Activated CD4-positive, alpha-beta T cell treated with anti-CD3 and anti-CD28 coated beads, Interleukin-2, amount 50 U/mL, for 24 hours (primary cell): ENCODE data around the gene CYP4F12.

Experiments used
- DNase-seq, 2 donors: peaks; one replicate each; pipeline ENCODE4 v3.0.0-alpha.2; 2020; ENCODE audit warnings: low read depth in 1 of 2, low spot score in 1 of 2

Gene CYP4F12

GRCh38 chr19:15672580-15673175 is at the start of gene CYP4F12:
CYP4F12 (plus strand) TSS chr19:15673087; CDS start chr19:15673530, 443 bp downstream.
- no peak for DNase-seq

- DNase-seq, result no peak
Observed at GRCh38 chr19:15623711-15624318, 49.1 kb upstream of the CYP4F12 start.

- DNase-seq, result no peak
Observed at GRCh38 chr19:15628236-15629002, 44.5 kb upstream of the CYP4F12 start.

GRCh38 chr19:15629003-15629880 is 43.6 kb upstream of the CYP4F12 start:
- peak; percentile 87 to 95 for DNase-seq

GRCh38 chr19:15631817-15632216 is 41.1 kb upstream of the CYP4F12 start:
- no peak for DNase-seq

GRCh38 chr19:15633082-15633835 is 39.6 kb upstream of the CYP4F12 start:
- DNase-seq, result no peak

- DNase-seq, result no peak
Observed at GRCh38 chr19:15634105-15634504, 38.8 kb upstream of the CYP4F12 start.

- no peak for DNase-seq
Observed at GRCh38 chr19:15635016-15635805, 37.7 kb upstream of the CYP4F12 start.

GRCh38 chr19:15636026-15636425 is 36.9 kb upstream of the CYP4F12 start:
- DNase-seq, result no peak

- no peak for DNase-seq
Observed at GRCh38 chr19:15639596-15639995, 33.3 kb upstream of the CYP4F12 start.

- no peak for DNase-seq
Observed at GRCh38 chr19:15640294-15640903, 32.5 kb upstream of the CYP4F12 start, which contains the start of gene CYP4F3. CYP4F3 (plus strand) TSS chr19:15640897; CDS start chr19:15641416, 519 bp downstream.

GRCh38 chr19:15640904-15641597 is 31.8 kb upstream of the CYP4F12 start:
- DNase-seq, result no peak

GRCh38 chr19:15641901-15642491 is 30.9 kb upstream of the CYP4F12 start:
- DNase-seq, result no peak

- no peak for DNase-seq
Observed at GRCh38 chr19:15642807-15643206, 30.1 kb upstream of the CYP4F12 start.

- DNase-seq, result no peak
Observed at GRCh38 chr19:15643387-15643786, 29.5 kb upstream of the CYP4F12 start.

GRCh38 chr19:15644066-15644741 is 28.7 kb upstream of the CYP4F12 start:
- DNase-seq, result no peak

- no peak for DNase-seq
Observed at GRCh38 chr19:15644816-15645215, 28.1 kb upstream of the CYP4F12 start.

- no peak for DNase-seq
Observed at GRCh38 chr19:15649526-15649925, 23.4 kb upstream of the CYP4F12 start.
